Muscle of leg (tissue), 11 donors: ENCODE results near the gene ZDHHC11. TPM values are rescaled to one million over a fixed set of nuclear protein-coding genes. Genes with fewer than 3 reads are reported as not detected.
"Not testable (repeated sequence)": the region's sequence is repeated elsewhere in the genome, so short reads cannot be mapped to it uniquely, and the experiment has no call there.

Experiments
- DNase-seq: peaks from one replicate; pipeline ENCODE4 v3.0.0; 2013
- H3K27ac ChIP-seq: one replicate; pipeline ENCODE4 v1.5.1; 2013; ENCODE audit warnings: mild to moderate bottlenecking, low read length, control low read depth
- H3K27me3 ChIP-seq: one replicate; pipeline ENCODE4 v1.6.1; 2013; ENCODE audit warnings: low read length; ENCODE audit not compliant: control insufficient read depth, insufficient read depth
- H3K36me3 ChIP-seq: one replicate; pipeline ENCODE4 v1.6.1; 2013; ENCODE audit warnings: low read length; ENCODE audit not compliant: control insufficient read depth, insufficient read depth
- H3K4me1 ChIP-seq: one replicate; pipeline ENCODE4 v1.6.1; 2013; ENCODE audit warnings: low read length; ENCODE audit not compliant: control insufficient read depth, insufficient read depth
- H3K4me3 ChIP-seq: one replicate; pipeline ENCODE4 v1.5.1; 2013; ENCODE audit warnings: low read length, control low read depth
- H3K9me3 ChIP-seq: replicated peaks from 2 replicates; pipeline ENCODE4 v1.6.1; 2013; ENCODE audit warnings: low read depth, low read length; ENCODE audit not compliant: control insufficient read depth
- WGBS: methylation state at CpG from one replicate; pipeline ENCODE4 v1.1.5; 2013; ENCODE audit warnings: missing lambda C conversion rate; ENCODE audit not compliant: insufficient coverage; 5-methylcytosine and 5-hydroxymethylcytosine counted together
- polyA plus RNA-seq, 8 donors: library from polyadenylated mRNA; unstranded; fragments of 120-200 nt; gene quantifications; one replicate each; pipeline versions ENCODE4 v1.2.1 to v1.2.3, GENCODE V29; 2013; ENCODE audit warnings: inconsistent platforms in 1 of 8, low replicate concordance in 1 of 8; ENCODE audit not compliant: insufficient read length in 8 of 8, insufficient read depth in 1 of 8
- total RNA-seq: library from RNA; stranded (reverse); fragments of 120-200 nt; gene quantifications from one replicate; pipeline ENCODE4 v1.2.4, GENCODE V29; 2013

Gene ZDHHC11
- total and polyA plus RNA-seq, 9 donors = 2.8 to 24.9 (median 10.5) TPM

- H3K4me3 ChIP-seq = peak within 1 kb of the TSS; percentile 55
- not testable (repeated sequence) for H3K36me3 ChIP-seq, H3K9me3 ChIP-seq, H3K27ac ChIP-seq
- peaks cover 16% of the 10 kb centered on the region for H3K27me3 ChIP-seq
- peak; percentile 84 for DNase-seq
- under 1% methylated on average over 79 of the region's 101 CpGs for WGBS
- H3K4me1 ChIP-seq = peaks cover 11% of the 10 kb centered on the region
Measured at GRCh38 chr5:784428-785177, 66.2 kb downstream of the ZDHHC11 start, which contains the start of gene ZDHHC11B. ZDHHC11B (minus strand) TSS chr5:784729; CDS start chr5:766919, 17,810 bp downstream.

GRCh38 chr5:783881-784427 is 66.8 kb downstream of the ZDHHC11 start:
- H3K27ac ChIP-seq, H3K9me3 ChIP-seq, H3K36me3 ChIP-seq, DNase-seq: not testable (repeated sequence)
- H3K4me3 ChIP-seq = peak overlapping the region; percentile 55
- WGBS = 0% methylated on average over 32 of the region's 43 CpGs
- H3K27me3 ChIP-seq = peaks cover 16% of the 10 kb centered on the region
- H3K4me1 ChIP-seq = peaks cover 11% of the 10 kb centered on the region

GRCh38 chr5:783049-783802 is 67.6 kb downstream of the ZDHHC11 start:
- Histone ChIP-seq H3K4me3 (peak overlapping the region; percentile 55), H3K4me1 (peaks cover 11% of the 10 kb centered on the region), H3K27me3 (peaks cover 14% of the 10 kb centered on the region)
- not testable (repeated sequence) for H3K9me3 ChIP-seq, DNase-seq, H3K36me3 ChIP-seq, H3K27ac ChIP-seq
- 2% methylated on average over 9 of the region's 31 CpGs for WGBS

GRCh38 chr5:782356-782755 is 68.4 kb downstream of the ZDHHC11 start:
- H3K4me3 ChIP-seq, H3K27ac ChIP-seq, H3K36me3 ChIP-seq, DNase-seq, H3K9me3 ChIP-seq: not testable (repeated sequence)
- Histone ChIP-seq H3K27me3 (peaks cover 14% of the 10 kb centered on the region), H3K4me1 (peaks cover 11% of the 10 kb centered on the region)
- no CpG with 5 or more reads among the region's 12 CpGs for WGBS

GRCh38 chr5:780571-780970 is 70.2 kb downstream of the ZDHHC11 start:
- peaks cover 20% of the 10 kb centered on the region for H3K27me3 ChIP-seq
- not testable (repeated sequence) for DNase-seq, H3K4me3 ChIP-seq, H3K9me3 ChIP-seq, H3K36me3 ChIP-seq, H3K27ac ChIP-seq
- peaks cover 21% of the 10 kb centered on the region for H3K4me1 ChIP-seq
- 82% methylated on average over 11 of the region's 17 CpGs for WGBS

GRCh38 chr5:778967-779366 is 71.8 kb downstream of the ZDHHC11 start:
- peaks cover 23% of the 10 kb centered on the region for H3K4me1 ChIP-seq
- not testable (repeated sequence) for H3K4me3 ChIP-seq, H3K27me3 ChIP-seq, H3K27ac ChIP-seq, DNase-seq, H3K36me3 ChIP-seq, H3K9me3 ChIP-seq
- WGBS = no CpG with 5 or more reads among the region's 9 CpGs

- H3K36me3 ChIP-seq, DNase-seq, H3K9me3 ChIP-seq, H3K4me3 ChIP-seq, H3K27ac ChIP-seq, H3K27me3 ChIP-seq: not testable (repeated sequence)
- no CpG with 5 or more reads among the region's 6 CpGs for WGBS
- H3K4me1 ChIP-seq = peaks cover 20% of the 10 kb centered on the region
Measured at GRCh38 chr5:778421-778820, 72.4 kb downstream of the ZDHHC11 start.

- Histone ChIP-seq H3K4me1 (peaks cover 16% of the 10 kb centered on the region), H3K27ac (no peak overlapping the region), H3K4me3 (no peak overlapping the region), H3K9me3 (no peaks in the 10 kb centered on the region), H3K27me3 (peaks cover 6% of the 10 kb centered on the region), H3K36me3 (no peaks in the 10 kb centered on the region)
- WGBS = 94% methylated on average over 31 of the region's 36 CpGs
- DNase-seq = no peak
Measured at GRCh38 chr5:777756-778161, 73.0 kb downstream of the ZDHHC11 start.

- Histone ChIP-seq H3K27ac (no peak overlapping the region), H3K36me3 (no peaks in the 10 kb centered on the region), H3K4me3 (peak overlapping the region; percentile 19), H3K9me3 (no peaks in the 10 kb centered on the region), H3K27me3 (peaks cover 6% of the 10 kb centered on the region), H3K4me1 (peaks cover 17% of the 10 kb centered on the region)
- DNase-seq = no peak
- 42% methylated on average over 39 of the region's 42 CpGs for WGBS
Measured at GRCh38 chr5:776862-777711, 73.7 kb downstream of the ZDHHC11 start.
